MM.1S (cell line): ENCODE data around the gene HEBP1.

Source experiments
- DNase-seq: peaks from one replicate; pipeline ENCODE4 v3.0.0-alpha.2; 2015
- H2AFZ ChIP-seq: fragments of 300-600 bp; sonication (generic); 2 replicates; pipeline ENCODE4 v1.6.0; 2016; ENCODE audit warnings: antibody characterized with exemption, low read length
- H3F3A ChIP-seq: fragments of 300-600 bp; sonication (generic); 2 replicates; pipeline ENCODE4 v1.6.1; 2016; ENCODE audit warnings: mild to moderate bottlenecking, antibody characterized with exemption, low read length, moderate library complexity, mixed read lengths; ENCODE audit not compliant: insufficient read depth
- H3K27ac ChIP-seq: fragments of 300-600 bp; sonication (generic); 2 replicates; pipeline ENCODE4 v1.5.1; 2016; ENCODE audit warnings: mild to moderate bottlenecking, low read length
- H3K27me3 ChIP-seq: fragments of 300-600 bp; sonication (generic); replicated peaks from 2 replicates; pipeline ENCODE4 v1.6.0; 2016; ENCODE audit warnings: low read length; ENCODE audit not compliant: insufficient read depth
- H3K36me3 ChIP-seq: fragments of 300-600 bp; sonication (generic); replicated peaks from 2 replicates; pipeline ENCODE4 v1.6.1; 2016; ENCODE audit warnings: mild to moderate bottlenecking, low read length, mixed read lengths; ENCODE audit not compliant: insufficient read depth
- H3K4me1 ChIP-seq: fragments of 300-600 bp; sonication (generic); 2 replicates; pipeline ENCODE4 v1.6.1; 2016; ENCODE audit warnings: low read length, mixed read lengths
- H3K4me2 ChIP-seq: fragments of 300-600 bp; sonication (generic); 2 replicates; pipeline ENCODE4 v1.6.0; 2016; ENCODE audit warnings: low read depth, low read length
- H3K4me3 ChIP-seq: fragments of 300-600 bp; sonication (generic); 2 replicates; pipeline ENCODE4 v1.5.1; 2016; ENCODE audit warnings: low read length, mixed read lengths
- H3K79me2 ChIP-seq: fragments of 300-600 bp; sonication (generic); 2 replicates; pipeline ENCODE4 v1.6.1; 2016; ENCODE audit warnings: mixed run types, low read length, mixed read lengths
- H3K9ac ChIP-seq: fragments of 300-600 bp; sonication (generic); 2 replicates; pipeline ENCODE4 v1.6.1; 2016; ENCODE audit warnings: low read length, mixed read lengths
- H3K9me2 ChIP-seq: fragments of 300-600 bp; sonication (generic); replicated peaks from 2 replicates; pipeline ENCODE4 v1.6.1; 2016; ENCODE audit warnings: mild to moderate bottlenecking, low read length, mixed read lengths; ENCODE audit not compliant: insufficient read depth
- H3K9me3 ChIP-seq: fragments of 300-600 bp; sonication (generic); replicated peaks from 2 replicates; pipeline ENCODE4 v1.6.1; 2016; ENCODE audit warnings: mild to moderate bottlenecking, low read length, mixed read lengths; ENCODE audit not compliant: insufficient read depth
- H4K20me1 ChIP-seq: fragments of 300-600 bp; sonication (generic); 2 replicates; pipeline ENCODE4 v1.6.1; 2016; ENCODE audit warnings: mild to moderate bottlenecking, low read length, moderate library complexity, mixed read lengths; ENCODE audit not compliant: insufficient read depth
- EZH2 ChIP-seq: fragments of 300-600 bp; sonication (generic); optimal IDR thresholded peaks from 2 replicates; pipeline ENCODE3; 2017; ENCODE audit warnings: low read depth, mild to moderate bottlenecking, antibody characterized with exemption, low read length, mixed read lengths
- EZH2phosphoT487 ChIP-seq: fragments of 300-600 bp; sonication (generic); IDR thresholded peaks from 2 replicates; pipeline ENCODE4 v1.6.1; 2018; ENCODE audit warnings: antibody characterized with exemption, low read length
- TF ChIP-seq, protein P1 (sequence below): fragments of 300-600 bp; sonication (generic); IDR thresholded peaks from 2 replicates; pipeline ENCODE4 v1.5.1; 2016; ENCODE audit warnings: antibody characterized with exemption, low read length, mixed read lengths

The HEBP1 gene

DNA sequence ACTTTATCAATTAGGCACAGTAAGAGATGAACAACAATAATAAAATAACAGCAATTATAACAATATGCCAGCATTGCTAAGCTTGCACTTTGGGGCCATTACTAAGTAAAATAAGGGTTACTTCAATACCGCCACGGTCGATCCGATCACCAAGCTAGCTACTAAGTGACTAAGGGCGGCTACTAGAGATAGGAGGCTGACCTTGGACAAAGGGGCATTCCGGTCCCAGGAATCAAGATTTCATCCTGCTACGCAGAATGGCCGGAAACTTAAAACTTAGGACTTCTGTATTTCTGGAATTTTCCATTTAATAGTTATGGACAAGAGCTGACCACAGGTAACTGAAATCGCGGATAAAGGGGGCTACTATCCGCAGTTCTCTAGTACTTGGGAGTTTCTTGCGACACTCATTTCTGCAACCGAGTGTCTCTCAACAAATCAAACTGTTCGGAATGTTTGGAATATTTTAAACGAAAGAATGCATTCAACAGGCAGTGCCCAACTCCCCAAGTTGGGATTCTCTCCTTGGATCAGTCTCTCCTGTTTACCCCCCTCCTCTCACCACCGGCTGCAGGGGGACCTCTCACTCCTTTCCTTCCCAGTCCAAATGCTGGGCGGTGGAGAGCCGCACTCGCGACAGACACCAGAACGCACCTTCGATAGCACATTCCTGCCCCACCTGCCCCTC is 650 bp downstream of the HEBP1 start:
- no peak for DNase-seq
- Histone ChIP-seq H3F3A (peaks cover 8% of the 10 kb centered on the region), H3K9me3 (no peaks in the 10 kb centered on the region), H2AFZ (peak overlapping the region; percentile 91), H3K36me3 (no peaks in the 10 kb centered on the region), H3K4me2 (peak overlapping the region; percentile 98), H3K9me2 (no peaks in the 10 kb centered on the region), H3K9ac (peak overlapping the region; percentile 78), H4K20me1 (no peaks in the 10 kb centered on the region), H3K79me2 (peaks cover 18% of the 10 kb centered on the region), H3K4me1 (peaks cover 13% of the 10 kb centered on the region; the same call in 1 of the 2 replicates), H3K27ac (no peak overlapping the region), H3K4me3 (peak overlapping the region; percentile 93), H3K27me3 (no peaks in the 10 kb centered on the region)
- TF ChIP-seq, protein P1, sequence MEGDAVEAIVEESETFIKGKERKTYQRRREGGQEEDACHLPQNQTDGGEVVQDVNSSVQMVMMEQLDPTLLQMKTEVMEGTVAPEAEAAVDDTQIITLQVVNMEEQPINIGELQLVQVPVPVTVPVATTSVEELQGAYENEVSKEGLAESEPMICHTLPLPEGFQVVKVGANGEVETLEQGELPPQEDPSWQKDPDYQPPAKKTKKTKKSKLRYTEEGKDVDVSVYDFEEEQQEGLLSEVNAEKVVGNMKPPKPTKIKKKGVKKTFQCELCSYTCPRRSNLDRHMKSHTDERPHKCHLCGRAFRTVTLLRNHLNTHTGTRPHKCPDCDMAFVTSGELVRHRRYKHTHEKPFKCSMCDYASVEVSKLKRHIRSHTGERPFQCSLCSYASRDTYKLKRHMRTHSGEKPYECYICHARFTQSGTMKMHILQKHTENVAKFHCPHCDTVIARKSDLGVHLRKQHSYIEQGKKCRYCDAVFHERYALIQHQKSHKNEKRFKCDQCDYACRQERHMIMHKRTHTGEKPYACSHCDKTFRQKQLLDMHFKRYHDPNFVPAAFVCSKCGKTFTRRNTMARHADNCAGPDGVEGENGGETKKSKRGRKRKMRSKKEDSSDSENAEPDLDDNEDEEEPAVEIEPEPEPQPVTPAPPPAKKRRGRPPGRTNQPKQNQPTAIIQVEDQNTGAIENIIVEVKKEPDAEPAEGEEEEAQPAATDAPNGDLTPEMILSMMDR: no peak
- TF ChIP-seq EZH2phosphoT487: no peak
- no peak for TF ChIP-seq EZH2

DNA sequence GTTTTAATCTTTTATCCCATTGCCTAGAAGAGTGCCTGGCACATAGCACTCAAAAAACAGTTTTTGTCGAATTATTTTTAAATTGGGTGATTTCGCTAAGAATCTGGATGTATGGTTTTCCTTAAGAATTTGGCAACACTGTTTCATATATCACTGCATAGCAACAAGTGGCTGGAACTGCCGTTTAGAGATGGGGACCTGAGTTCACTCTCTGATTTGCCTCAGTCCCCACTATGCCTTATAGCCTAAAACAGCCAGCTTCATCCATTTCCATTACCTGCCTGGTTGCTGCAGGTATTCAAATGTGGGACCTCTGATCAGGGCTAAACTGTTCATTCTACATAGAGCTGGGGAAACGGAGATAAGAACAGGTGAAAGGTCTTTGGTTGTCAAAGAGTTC is 1.8 kb downstream of the HEBP1 start:
- Histone ChIP-seq H3K4me3 (no peak overlapping the region), H3K9ac (no peak overlapping the region), H3K4me2 (no peak overlapping the region), H3K9me2 (no peaks in the 10 kb centered on the region), H3F3A (peaks cover 11% of the 10 kb centered on the region), H3K9me3 (no peaks in the 10 kb centered on the region), H4K20me1 (no peaks in the 10 kb centered on the region), H3K27me3 (no peaks in the 10 kb centered on the region), H3K4me1 (peaks cover 13% of the 10 kb centered on the region; the same call in 1 of the 2 replicates), H3K79me2 (peaks cover 23% of the 10 kb centered on the region), H3K27ac (no peak overlapping the region), H3K36me3 (no peaks in the 10 kb centered on the region), H2AFZ (no peak overlapping the region)
- no peak for TF ChIP-seq EZH2phosphoT487
- TF ChIP-seq, protein P1: no peak
- TF ChIP-seq EZH2: no peak
- no peak for DNase-seq

DNA sequence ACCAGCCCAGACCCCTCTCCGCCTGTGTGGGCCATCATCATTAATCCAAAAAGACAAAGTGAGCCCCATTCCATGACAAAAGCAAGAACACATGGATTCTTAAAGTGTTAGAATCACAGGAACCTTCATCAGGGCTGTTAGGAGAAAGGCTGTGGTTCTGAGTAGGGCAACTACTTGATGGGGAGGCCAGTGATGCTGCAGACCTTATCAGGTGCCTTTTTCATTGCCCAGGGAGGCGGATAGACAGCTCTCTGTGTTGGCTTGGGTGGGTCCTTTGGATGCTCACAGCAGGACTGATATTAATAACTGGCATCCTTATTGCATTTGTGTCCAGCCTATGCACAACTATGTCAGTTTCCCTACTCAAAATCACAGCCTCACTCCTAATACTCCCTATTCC is 2.3 kb downstream of the HEBP1 start:
- H2AFZ ChIP-seq: no peak overlapping the region
- peaks cover 13% of the 10 kb centered on the region for H3F3A ChIP-seq
- no peaks in the 10 kb centered on the region for H3K36me3 ChIP-seq
- peaks cover 13% of the 10 kb centered on the region; the same call in 1 of the 2 replicates for H3K4me1 ChIP-seq
- H3K9me3 ChIP-seq: no peaks in the 10 kb centered on the region
- H3K4me3 ChIP-seq: no peak overlapping the region
- no peaks in the 10 kb centered on the region for H3K9me2 ChIP-seq
- no peak overlapping the region for H3K27ac ChIP-seq
- H4K20me1 ChIP-seq: no peaks in the 10 kb centered on the region
- no peak for DNase-seq
- peaks cover 23% of the 10 kb centered on the region for H3K79me2 ChIP-seq
- no peak for TF ChIP-seq EZH2
- no peak for TF ChIP-seq EZH2phosphoT487
- TF ChIP-seq, protein P1: no peak
- H3K9ac ChIP-seq: no peak overlapping the region
- H3K27me3 ChIP-seq: no peaks in the 10 kb centered on the region
- no peak overlapping the region for H3K4me2 ChIP-seq
